Osteoblast (primary cell): ENCODE measurements around the gene ARHGEF40. TPM values are rescaled to one million over a fixed set of nuclear protein-coding genes. Genes with fewer than 3 reads are reported as not detected.

ENCODE experiments used
- DNase-seq: peaks from one replicate; pipeline ENCODE4 v3.0.0; 2011; ENCODE audit warnings: low spot score, mixed read lengths; ENCODE audit not compliant: insufficient read length; ENCODE audit errors: missing footprints
- H2AFZ ChIP-seq: 2 replicates; pipeline ENCODE4 v1.6.0; 2011; ENCODE audit warnings: mild to moderate bottlenecking, low read length
- H3K27ac ChIP-seq: 2 replicates; pipeline ENCODE4 v1.5.1; 2011; ENCODE audit warnings: mild to moderate bottlenecking, low read depth, low read length, moderate library complexity
- H3K27me3 ChIP-seq: 2 replicates; pipeline ENCODE4 v1.6.0; 2012; ENCODE audit warnings: mild to moderate bottlenecking, control low read depth, inconsistent platforms, low read length, moderate library complexity; ENCODE audit not compliant: insufficient read depth
- H3K36me3 ChIP-seq: 2 replicates; pipeline ENCODE4 v1.5.1; 2011; ENCODE audit warnings: mild to moderate bottlenecking, low read length, control low read depth, moderate library complexity; ENCODE audit not compliant: insufficient read depth
- H3K4me1 ChIP-seq: 2 replicates; pipeline ENCODE4 v1.5.1; 2011; ENCODE audit warnings: mild to moderate bottlenecking, low read length, control low read depth, moderate library complexity; ENCODE audit not compliant: insufficient read depth
- H3K4me2 ChIP-seq: 2 replicates; pipeline ENCODE4 v1.6.0; 2011; ENCODE audit warnings: mild to moderate bottlenecking, low read length; ENCODE audit not compliant: insufficient read depth
- H3K4me3 ChIP-seq: fragments of 200-600 bp; sonication (generic); 3 replicates; pipeline ENCODE4 v1.5.1; 2012; ENCODE audit warnings: mild to moderate bottlenecking, low read length, inconsistent platforms; ENCODE audit not compliant: insufficient read depth
- H3K79me2 ChIP-seq: 2 replicates; pipeline ENCODE4 v1.6.0; 2012; ENCODE audit warnings: mild to moderate bottlenecking, low read length, control low read depth, inconsistent platforms; ENCODE audit not compliant: insufficient read depth
- H3K9me3 ChIP-seq: 2 replicates; pipeline ENCODE4 v1.5.1; 2011; ENCODE audit warnings: low read depth, low read length, control low read depth
- H4K20me1 ChIP-seq: 2 replicates; pipeline ENCODE4 v1.6.0; 2012; ENCODE audit warnings: mild to moderate bottlenecking, low read length, control low read depth; ENCODE audit not compliant: insufficient read depth
- CTCF ChIP-seq: IDR thresholded peaks from 2 replicates; pipeline ENCODE4 v1.5.1; 2011; ENCODE audit warnings: mild to moderate bottlenecking, low read depth, low read length, moderate library complexity; ENCODE audit errors: extremely low read depth
- total RNA-seq: library from RNA; depleted of rRNA; stranded (reverse); fragments of >200 nt; gene quantifications from 2 replicates; pipeline ENCODE4 v1.2.3, GENCODE V29; 2012

Gene ARHGEF40
- total RNA-seq, 1 donor: 33.3 TPM

GRCh38 chr14:21023817-21024584 lies 46.1 kb upstream of the ARHGEF40 start:
- H3K4me2 ChIP-seq: no peak overlapping the region
- H3K79me2 ChIP-seq: no peaks in the 10 kb centered on the region
- peaks cover 66% of the 10 kb centered on the region for H3K27me3 ChIP-seq
- TF ChIP-seq CTCF: no peak
- DNase-seq: peak; percentile 79
- H4K20me1 ChIP-seq: no peaks in the 10 kb centered on the region
- no peaks in the 10 kb centered on the region for H3K36me3 ChIP-seq
- H3K4me3 ChIP-seq: no peak overlapping the region
- no peaks in the 10 kb centered on the region for H3K4me1 ChIP-seq
- H3K27ac ChIP-seq: no peak overlapping the region
- H2AFZ ChIP-seq: no peak overlapping the region
- H3K9me3 ChIP-seq: no peaks in the 10 kb centered on the region

- DNase-seq: peak; percentile 81
- Histone ChIP-seq H4K20me1 (no peaks in the 10 kb centered on the region), H3K79me2 (no peaks in the 10 kb centered on the region), H3K4me2 (peak within 1 kb of the TSS; percentile 45), H3K27ac (no peak within 1 kb of the TSS), H3K9me3 (no peaks in the 10 kb centered on the region), H3K4me3 (peak within 1 kb of the TSS; percentile 30), H3K27me3 (peaks cover 66% of the 10 kb centered on the region), H2AFZ (no peak within 1 kb of the TSS), H3K36me3 (no peaks in the 10 kb centered on the region), H3K4me1 (no peaks in the 10 kb centered on the region)
- no peak for TF ChIP-seq CTCF
Observed at GRCh38 chr14:21024585-21025370, 45.3 kb upstream of the ARHGEF40 start, which contains the start of gene NDRG2. NDRG2 (minus strand) TSS chr14:21025061; CDS start chr14:21023315, 1,746 bp downstream.

DNA sequence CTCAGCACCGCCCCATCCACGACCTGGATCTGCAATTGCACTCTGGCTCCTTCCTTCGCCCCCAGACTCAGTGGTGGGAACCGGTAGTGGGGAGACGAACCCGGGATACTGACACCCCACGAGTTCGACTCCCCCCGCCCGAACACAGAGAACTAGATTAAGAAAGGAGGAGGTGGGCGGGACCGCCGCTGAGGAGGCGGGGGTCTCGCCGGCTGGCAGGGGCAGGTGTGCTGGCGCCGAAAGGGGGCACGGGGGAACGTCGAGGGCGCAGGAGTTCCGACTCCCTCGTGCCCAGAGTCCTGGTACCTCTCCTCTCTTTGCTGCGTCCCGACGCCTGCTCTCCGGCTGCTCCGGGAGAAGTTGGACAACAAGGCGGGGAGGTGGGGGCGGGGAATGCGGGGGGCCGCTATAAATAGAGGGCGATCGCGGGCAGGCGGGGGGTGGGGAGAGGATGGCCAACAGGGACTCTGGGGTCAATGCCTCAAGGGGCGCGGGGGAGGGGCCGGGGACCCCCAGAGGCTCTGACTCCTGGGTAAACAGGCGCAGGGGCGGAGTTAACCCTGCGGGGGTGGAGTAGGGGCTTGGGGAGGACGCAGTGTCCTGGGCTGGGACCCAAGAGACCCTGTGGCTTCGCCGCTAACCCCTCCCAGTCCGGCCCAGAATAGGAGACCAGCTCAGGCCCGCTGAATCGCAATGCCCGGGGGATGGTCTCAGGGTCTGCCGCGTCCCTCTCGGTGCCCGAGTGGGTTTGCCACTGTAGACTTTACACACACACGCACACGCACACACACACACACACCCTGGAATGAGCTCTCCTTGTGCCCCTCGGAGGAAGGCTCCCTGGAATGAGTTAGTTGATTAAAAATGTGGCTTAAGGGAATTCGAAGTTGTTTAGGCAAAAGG lies 44.5 kb upstream of the ARHGEF40 start:
- Histone ChIP-seq H3K27ac (no peak overlapping the region), H3K36me3 (no peaks in the 10 kb centered on the region), H3K79me2 (no peaks in the 10 kb centered on the region), H3K4me3 (peak overlapping the region; percentile 30), H3K4me2 (no peak overlapping the region), H3K4me1 (no peaks in the 10 kb centered on the region), H4K20me1 (no peaks in the 10 kb centered on the region), H2AFZ (no peak overlapping the region), H3K9me3 (no peaks in the 10 kb centered on the region), H3K27me3 (peaks cover 64% of the 10 kb centered on the region)
- TF ChIP-seq CTCF: no peak
- peak; percentile 81 for DNase-seq
